NT2/D1 (cell line): ENCODE measurements around the gene HOOK2.
A peak's percentile ranks its signal among the peaks of the same experiment; 100 is the strongest.

Experiments
- DNase-seq: peaks from one replicate; pipeline ENCODE4 v3.0.0-alpha.2; 2011; ENCODE audit warnings: low read depth, low spot score
- H3K27me3 ChIP-seq: 2 replicates; pipeline ENCODE4 v1.6.0; 2011; ENCODE audit warnings: mild to moderate bottlenecking; ENCODE audit not compliant: insufficient read length, insufficient read depth
- H3K36me3 ChIP-seq: 2 replicates; pipeline ENCODE4 v1.6.1; 2011; ENCODE audit warnings: mild to moderate bottlenecking, low read length, mixed read lengths; ENCODE audit not compliant: insufficient read depth, insufficient read length
- H3K4me1 ChIP-seq: 2 replicates; pipeline ENCODE4 v1.5.1; 2011; ENCODE audit not compliant: insufficient read depth, insufficient read length
- H3K4me3 ChIP-seq: 2 replicates; pipeline ENCODE4 v1.5.1; 2011; ENCODE audit warnings: low read depth; ENCODE audit not compliant: insufficient read length
- H3K9ac ChIP-seq: 2 replicates; pipeline ENCODE4 v1.6.0; 2011; ENCODE audit warnings: low read depth; ENCODE audit not compliant: insufficient read length
- H3K9me3 ChIP-seq: 2 replicates; pipeline ENCODE4 v1.5.1; 2011; ENCODE audit warnings: mild to moderate bottlenecking, low read length; ENCODE audit not compliant: insufficient read depth
- SUZ12 ChIP-seq: IDR thresholded peaks from 2 replicates; pipeline ENCODE4 v1.6.1; 2011; ENCODE audit not compliant: insufficient read length, insufficient read depth; ENCODE audit errors: extremely low read depth
- YY1 ChIP-seq: IDR thresholded peaks from 2 replicates; pipeline ENCODE4 v1.6.1; 2011; ENCODE audit not compliant: insufficient read length, insufficient read depth
- ZNF274 ChIP-seq: IDR thresholded peaks from 2 replicates; pipeline ENCODE4 v1.6.1; 2011; ENCODE audit warnings: mild to moderate bottlenecking, low read depth, low read length

Gene HOOK2

GRCh38 chr19:12797141-12797587 is 21.8 kb upstream of the HOOK2 start:
- Histone ChIP-seq H3K4me3 (no peak overlapping the region), H3K9ac (no peak overlapping the region), H3K9me3 (no peaks in the 10 kb centered on the region), H3K36me3 (peaks cover 29% of the 10 kb centered on the region), H3K4me1 (peaks cover 13% of the 10 kb centered on the region), H3K27me3 (peaks cover 12% of the 10 kb centered on the region)
- no peak for TF ChIP-seq ZNF274
- no peak for TF ChIP-seq SUZ12
- no peak for TF ChIP-seq YY1
- no peak for DNase-seq

GRCh38 chr19:12796146-12797071 is 21.1 kb upstream of the HOOK2 start:
- H3K4me1 ChIP-seq: peaks cover 13% of the 10 kb centered on the region
- H3K9me3 ChIP-seq: no peaks in the 10 kb centered on the region
- TF ChIP-seq ZNF274 (no peak), SUZ12 (no peak), YY1 (no peak)
- peak; percentile 84 for DNase-seq
- H3K27me3 ChIP-seq: peaks cover 15% of the 10 kb centered on the region
- H3K9ac ChIP-seq: peak overlapping the region; percentile 58
- no peak overlapping the region for H3K4me3 ChIP-seq
- H3K36me3 ChIP-seq: peaks cover 29% of the 10 kb centered on the region

GRCh38 chr19:12794971-12795381 is 19.6 kb upstream of the HOOK2 start:
- peaks cover 20% of the 10 kb centered on the region for H3K36me3 ChIP-seq
- H3K4me3 ChIP-seq: no peak overlapping the region
- no peak for DNase-seq
- peaks cover 25% of the 10 kb centered on the region for H3K27me3 ChIP-seq
- H3K4me1 ChIP-seq: peaks cover 15% of the 10 kb centered on the region
- no peaks in the 10 kb centered on the region for H3K9me3 ChIP-seq
- H3K9ac ChIP-seq: no peak overlapping the region
- TF ChIP-seq SUZ12 (no peak), ZNF274 (no peak), YY1 (no peak)

GRCh38 chr19:12794196-12794941 is 19.0 kb upstream of the HOOK2 start:
- DNase-seq: no peak
- Histone ChIP-seq H3K4me1 (peaks cover 13% of the 10 kb centered on the region), H3K4me3 (peak overlapping the region; percentile 72), H3K27me3 (peaks cover 25% of the 10 kb centered on the region), H3K9me3 (no peaks in the 10 kb centered on the region), H3K9ac (peak overlapping the region; percentile 95), H3K36me3 (peaks cover 14% of the 10 kb centered on the region)
- TF ChIP-seq SUZ12 (no peak), ZNF274 (no peak), YY1 (no peak)

- Histone ChIP-seq H3K4me1 (peaks cover 19% of the 10 kb centered on the region), H3K27me3 (peaks cover 25% of the 10 kb centered on the region), H3K9me3 (no peaks in the 10 kb centered on the region), H3K9ac (peak overlapping the region; percentile 95), H3K36me3 (peaks cover 8% of the 10 kb centered on the region), H3K4me3 (peak overlapping the region; percentile 72)
- DNase-seq: peak; percentile 85
- TF ChIP-seq ZNF274 (no peak), YY1 (no peak), SUZ12 (no peak)
Measured at GRCh38 chr19:12793290-12794195, 18.2 kb upstream of the HOOK2 start.

GRCh38 chr19:12792853-12793289 is 17.5 kb upstream of the HOOK2 start:
- peak overlapping the region; percentile 95 for H3K9ac ChIP-seq
- peaks cover 8% of the 10 kb centered on the region for H3K36me3 ChIP-seq
- no peaks in the 10 kb centered on the region for H3K9me3 ChIP-seq
- H3K4me1 ChIP-seq: peaks cover 22% of the 10 kb centered on the region
- peak overlapping the region; percentile 72 for H3K4me3 ChIP-seq
- TF ChIP-seq YY1: no peak
- no peak for TF ChIP-seq ZNF274
- TF ChIP-seq SUZ12: no peak
- peaks cover 25% of the 10 kb centered on the region for H3K27me3 ChIP-seq
- no peak for DNase-seq
